H1 (cell line): ENCODE data around the gene PPP1R15B. TPM values are rescaled to one million over a fixed set of nuclear protein-coding genes. Genes with fewer than 3 reads are reported as not detected.

Experiments
- CTCF ChIA-PET: fragments of 300-600 bp; sonication (Branson Sonifier 250); formaldehyde crosslinking; loops from one replicate; lab custom pipeline; 2021; ENCODE audit not compliant: partially characterized antibody; lab: Charles Lee
- POLR2A ChIA-PET: fragments of 300-600 bp; sonication (Branson Sonifier 250); formaldehyde crosslinking; loops from one replicate; lab custom pipeline; 2021; ENCODE audit warnings: inconsistent platforms; ENCODE audit not compliant: partially characterized antibody; lab: Charles Lee
- DNase-seq, 2 experiments: peaks; one replicate each; pipeline versions ENCODE4 v3.0.0 to v3.0.0-alpha.2; 2010 to 2022; ENCODE audit warnings: low spot score in 2 of 2, low read depth in 1 of 2, mixed read lengths in 1 of 2
- FAIRE-seq: peaks from 2 replicates; lab custom pipeline; 2011; peaks lifted over from hg19 to GRCh38; lab: Jason Lieb, UNC
- H2AFZ ChIP-seq: 2 replicates; pipeline ENCODE4 v1.8.1; 2012; ENCODE audit warnings: low read length, inconsistent platforms
- H2AK5ac ChIP-seq: 2 replicates; pipeline ENCODE4 v1.6.1; 2013; ENCODE audit warnings: low read depth, low read length
- H2BK120ac ChIP-seq: replicated peaks from 2 replicates; pipeline ENCODE3; 2013; ENCODE audit warnings: low read depth, low read length, inconsistent platforms
- H2BK12ac ChIP-seq: 2 replicates; pipeline ENCODE4 v1.6.1; 2013; ENCODE audit warnings: low read depth, low read length
- H2BK15ac ChIP-seq: 2 replicates; pipeline ENCODE4 v1.6.1; 2013; ENCODE audit warnings: low read length
- H2BK20ac ChIP-seq: 2 replicates; pipeline ENCODE4 v1.6.1; 2013; ENCODE audit warnings: low read length
- H2BK5ac ChIP-seq: 2 replicates; pipeline ENCODE4 v1.6.1; 2013; ENCODE audit warnings: low read depth, low read length
- H3K14ac ChIP-seq: 2 replicates; pipeline ENCODE4 v1.6.1; 2013; ENCODE audit warnings: inconsistent platforms; ENCODE audit not compliant: insufficient read length
- H3K18ac ChIP-seq: 2 replicates; pipeline ENCODE4 v1.6.1; 2013; ENCODE audit warnings: low read length; ENCODE audit errors: extremely low read depth
- H3K23ac ChIP-seq: 2 replicates; pipeline ENCODE4 v1.6.1; 2013; ENCODE audit warnings: inconsistent platforms; ENCODE audit not compliant: insufficient read length
- H3K23me2 ChIP-seq: 2 replicates; pipeline ENCODE4 v1.6.1; 2013; ENCODE audit warnings: low read depth, low read length
- H3K27ac ChIP-seq: 2 replicates; pipeline ENCODE4 v1.6.1; 2011; ENCODE audit warnings: low read depth, low read length, inconsistent platforms
- H3K27me3 ChIP-seq, 4 experiments: replicated peaks in 1 of 4; 1 replicate in 1 of 4; 2 replicates in 3 of 4; pipeline versions ENCODE4 v1.6.1 to v1.8.1; 2011 to 2013; ENCODE audit warnings: low read length in 3 of 4, mild to moderate bottlenecking in 3 of 4, inconsistent platforms in 2 of 4, mixed read lengths in 2 of 4, moderate library complexity in 1 of 4; ENCODE audit not compliant: control insufficient read depth in 3 of 4, insufficient read depth in 3 of 4; ENCODE audit errors: extremely low read depth in 1 of 4
- H3K36me3 ChIP-seq, 4 experiments: 2 replicates each; pipeline versions ENCODE4 v1.6.1 to v1.8.1; 2011 to 2013; ENCODE audit warnings: mild to moderate bottlenecking in 4 of 4, low read length in 3 of 4, moderate library complexity in 2 of 4, control low read depth in 1 of 4, inconsistent platforms in 1 of 4; ENCODE audit not compliant: insufficient read depth in 4 of 4, control insufficient read depth in 2 of 4
- H3K4ac ChIP-seq: replicated peaks from 2 replicates; pipeline ENCODE3; 2013; ENCODE audit warnings: low read length, low read depth, mixed read lengths, inconsistent platforms; ENCODE audit not compliant: insufficient read length
- H3K4me1 ChIP-seq, 4 experiments: replicated peaks in 1 of 4; 1 replicate in 1 of 4; 2 replicates in 3 of 4; pipeline versions ENCODE4 v1.6.1 to v1.8.1; 2011 to 2013; ENCODE audit warnings: low read length in 3 of 4, inconsistent platforms in 2 of 4, mixed read lengths in 1 of 4; ENCODE audit not compliant: insufficient read depth in 4 of 4, control insufficient read depth in 3 of 4
- H3K4me2 ChIP-seq, 2 experiments: 2 replicates each; pipeline versions ENCODE4 v1.6.1 to v1.8.1; 2011 to 2013; ENCODE audit warnings: low read depth in 2 of 2, low read length in 2 of 2, control low read depth in 1 of 2, inconsistent platforms in 1 of 2, mild to moderate bottlenecking in 1 of 2; ENCODE audit not compliant: insufficient read depth in 1 of 2
- H3K4me3 ChIP-seq, 4 experiments: fragments of 200-600, 300-600 bp in 1 of 4; sonication (generic), shearing (Covaris generic), sonication (Bioruptor Twin) in 1 of 4; 2 replicates each; pipeline versions ENCODE4 v1.5.1 to v1.8.1; 2011 to 2016; ENCODE audit warnings: low read length in 4 of 4, low read depth in 3 of 4, control low read depth in 2 of 4, inconsistent platforms in 2 of 4, mild to moderate bottlenecking in 2 of 4, mixed read lengths in 1 of 4, moderate library complexity in 1 of 4; ENCODE audit not compliant: insufficient read depth in 2 of 4; ENCODE audit errors: extremely low read depth in 1 of 4
- H3K56ac ChIP-seq: replicated peaks from 2 replicates; pipeline ENCODE3; 2013; ENCODE audit warnings: low read depth, mild to moderate bottlenecking, mixed read lengths, low read length, inconsistent platforms; ENCODE audit not compliant: insufficient read length
- H3K79me1 ChIP-seq: 2 replicates; pipeline ENCODE4 v1.6.1; 2013; ENCODE audit warnings: low read depth, low read length, control low read depth
- H3K79me2 ChIP-seq, 2 experiments: 2 replicates each; pipeline versions ENCODE4 v1.6.1 to v1.8.1; 2012 to 2013; ENCODE audit warnings: low read length in 2 of 2, mild to moderate bottlenecking in 2 of 2, inconsistent platforms in 1 of 2; ENCODE audit not compliant: insufficient read depth in 2 of 2, control insufficient read depth in 1 of 2
- H3K9ac ChIP-seq, 4 experiments: replicated peaks in 1 of 4; 1 replicate in 1 of 4; 2 replicates in 3 of 4; pipeline versions ENCODE4 v1.6.1 to v1.8.1; 2011 to 2013; ENCODE audit warnings: low read depth in 3 of 4, low read length in 3 of 4, control low read depth in 2 of 4, mild to moderate bottlenecking in 2 of 4, moderate library complexity in 2 of 4, inconsistent platforms in 1 of 4; ENCODE audit errors: extremely low read depth in 1 of 4
- H3K9me3 ChIP-seq, 2 experiments: 2 replicates each; pipeline versions ENCODE4 v1.6.1 to v1.8.1; 2012 to 2013; ENCODE audit warnings: mild to moderate bottlenecking in 2 of 2, moderate library complexity in 2 of 2, control low read depth in 1 of 2, inconsistent platforms in 1 of 2, low read depth in 1 of 2, low read length in 1 of 2, mixed read lengths in 1 of 2; ENCODE audit not compliant: insufficient read depth in 2 of 2
- H4K20me1 ChIP-seq, 2 experiments: replicated peaks in 1 of 2; 2 replicates each; pipeline versions ENCODE3 to v1.8.1; 2011 to 2013; ENCODE audit warnings: inconsistent platforms in 2 of 2, low read length in 2 of 2, mild to moderate bottlenecking in 1 of 2; ENCODE audit not compliant: insufficient read depth in 2 of 2, control insufficient read depth in 1 of 2
- H4K5ac ChIP-seq: 2 replicates; pipeline ENCODE4 v1.6.1; 2013; ENCODE audit warnings: low read length, low read depth, mixed read lengths, inconsistent platforms; ENCODE audit not compliant: insufficient read length
- H4K8ac ChIP-seq: 2 replicates; pipeline ENCODE4 v1.8.0; 2013; ENCODE audit warnings: mild to moderate bottlenecking, moderate library complexity, low read length, inconsistent platforms; ENCODE audit not compliant: insufficient read depth; ENCODE audit errors: extremely low read depth
- H4K91ac ChIP-seq: replicated peaks from 2 replicates; pipeline ENCODE3; 2013; ENCODE audit warnings: low read length, mixed read lengths, inconsistent platforms; ENCODE audit not compliant: insufficient read length
- ASH2L ChIP-seq: fragments of 200-600, 300-600 bp; sonication (generic); IDR thresholded peaks from one replicate; pipeline ENCODE4 v1.7.1; 2017; ENCODE audit warnings: low read length
- BACH1 ChIP-seq: IDR thresholded peaks from 2 replicates; pipeline ENCODE4 v1.6.1; 2012; ENCODE audit warnings: low read length, improper control_type of control experiment
- EZH2 ChIP-seq: fragments of 200-600 bp; sonication (generic); IDR thresholded peaks from 2 replicates; pipeline ENCODE4 v1.7.1; 2012; ENCODE audit warnings: low read depth, mild to moderate bottlenecking, moderate library complexity, low read length, inconsistent platforms; ENCODE audit not compliant: severe bottlenecking
- KDM4A ChIP-seq: IDR thresholded peaks from one replicate; pipeline ENCODE4 v1.7.1; 2012; ENCODE audit warnings: low read depth, mild to moderate bottlenecking, moderate library complexity, low read length, inconsistent platforms; ENCODE audit not compliant: severe bottlenecking
- PHF8 ChIP-seq: fragments of 200-600 bp; sonication (generic); conservative IDR thresholded peaks from 2 replicates; pipeline ENCODE4 v1.7.1; 2012; ENCODE audit warnings: low read depth, mild to moderate bottlenecking, inconsistent platforms, low read length, moderate library complexity
- TBP ChIP-seq: IDR thresholded peaks from 2 replicates; pipeline ENCODE4 v1.6.1; 2011; ENCODE audit warnings: low read depth, low read length, improper control_type of control experiment
- WGBS, 2 experiments: shearing (Covaris generic) in 1 of 2; methylation state at CpG; one replicate each; pipeline versions ENCODE4 v1.1.6 to v1.1.7; 2013 to 2015; ENCODE audit warnings: low lambda C conversion rate in 2 of 2, mixed read lengths in 2 of 2, inconsistent platforms in 1 of 2, low coverage in 1 of 2, missing lambda C conversion rate in 1 of 2; ENCODE audit not compliant: insufficient replicate concordance in 2 of 2, insufficient coverage in 1 of 2, insufficient read length in 1 of 2; ENCODE audit errors: extremely low coverage in 1 of 2, missing lambda C conversion rate in 1 of 2; 5-methylcytosine and 5-hydroxymethylcytosine counted together
- polyA plus RNA-seq, 7 experiments: library from polyadenylated mRNA; depleted of rRNA in 3 of 7; stranded (reverse) in 5 of 7; unstranded in 2 of 7; fragments of >200 nt in 5 of 7; fragments of 200-250 nt in 2 of 7; gene quantifications; 1 replicate in 5 of 7; 2 replicates in 1 of 7; 4 replicates in 1 of 7; pipeline versions ENCODE4 v1.2.1 to v1.2.3, GENCODE V29; 2011 to 2013; ENCODE audit warnings: missing spikeins in 2 of 7, mixed read lengths in 2 of 7
- total RNA-seq: library from RNA; stranded (reverse); fragmentation: NEBNext Ultra II Directional; extraction: Animal tissue kit (Norgen Biotek cat#: 25700); gene quantifications from 2 replicates; pipeline ENCODE4 v1.2.1, GENCODE V29; 2021

Gene PPP1R15B
- total and polyA plus RNA-seq, 2 of the 8 experiments (the other 6 are each of a cell fraction or from before 2014, with no cell fraction given) = 14.4 to 72.2 TPM

DNA sequence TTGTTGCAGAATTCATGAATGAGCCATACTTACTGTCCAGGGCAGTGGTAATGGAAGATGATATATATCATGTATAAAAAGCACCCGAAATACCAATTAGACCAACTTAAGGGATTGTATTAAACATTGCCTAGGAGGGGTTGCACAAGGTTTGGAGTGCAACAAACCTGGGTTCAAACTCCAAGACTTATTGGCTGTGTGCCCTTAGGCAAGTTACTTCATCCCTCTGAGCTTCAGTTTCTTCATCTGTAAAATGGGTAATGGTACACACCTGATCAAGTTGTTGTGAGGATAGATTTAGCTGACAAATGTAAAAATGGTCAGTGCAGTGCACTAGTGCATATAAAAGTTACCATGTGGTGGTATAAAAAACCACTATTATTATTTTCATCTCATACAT is 9.8 kb upstream of the PPP1R15B start:
- Histone ChIP-seq H3K18ac (no peak overlapping the region), H3K56ac (no peak overlapping the region), H2AFZ (no peak overlapping the region), H3K4me3 (no peak overlapping the region), H2BK120ac (no peak overlapping the region), H3K27me3 (no peaks in the 10 kb centered on the region), H2BK5ac (no peak overlapping the region), H4K8ac (no peak overlapping the region), H3K4me1 (peaks cover 2 to 13% (median 8%) of the 10 kb centered on the region in 4 experiments; a peak in 5 of 7 replicates), H3K4ac (no peak overlapping the region), H3K27ac (no peak overlapping the region), H3K36me3 (peaks cover 0 to 5% (median 3%) of the 10 kb centered on the region in 4 experiments; a peak in 5 of 8 replicates), H2BK15ac (no peak overlapping the region), H2AK5ac (no peak overlapping the region), H3K9me3 (no peaks in the 10 kb centered on the region), H3K23ac (no peak overlapping the region), H2BK12ac (no peak overlapping the region), H3K4me2 (no peak overlapping the region), H3K14ac (no peak overlapping the region), H3K79me2 (no peaks in the 10 kb centered on the region), H4K5ac (no peak overlapping the region), H4K20me1 (peaks cover 0 to 3% of the 10 kb centered on the region in 2 experiments), H3K23me2 (peaks cover 2% of the 10 kb centered on the region; the same call in 1 of the 2 replicates), H3K9ac (no peak overlapping the region), H4K91ac (no peak overlapping the region), H3K79me1 (no peaks in the 10 kb centered on the region), H2BK20ac (no peak overlapping the region)
- ChIA-PET POLR2A (interaction anchor here (1.9 kb wide), 1 partner anchor 95 kb away, joined by 4 read pairs; the partner anchor contains the start of gene MDM4), CTCF (interaction anchor here (6.9 to 47.3 kb wide), 3 partner anchors 9 to 74 kb away, joined by 54 to 2124 read pairs (median 310); partner anchors contain the start of genes MDM4 and PIK3C2B)
- no peak for FAIRE-seq
- 76% methylated on average over 1 of the region's 1 CpG; no CpG with 5 or more reads in 1 of the 2 experiments for WGBS, 2 experiments
- TF ChIP-seq BACH1 = no peak
- TF ChIP-seq PHF8 = no peak
- no peak for TF ChIP-seq ASH2L
- TF ChIP-seq EZH2 = no peak
- TF ChIP-seq KDM4A = no peak
- TF ChIP-seq TBP = no peak
- no peak for DNase-seq
